Measurements from ENCODE around the gene MTHFD1L.

MTHFD1L gene

DNA sequence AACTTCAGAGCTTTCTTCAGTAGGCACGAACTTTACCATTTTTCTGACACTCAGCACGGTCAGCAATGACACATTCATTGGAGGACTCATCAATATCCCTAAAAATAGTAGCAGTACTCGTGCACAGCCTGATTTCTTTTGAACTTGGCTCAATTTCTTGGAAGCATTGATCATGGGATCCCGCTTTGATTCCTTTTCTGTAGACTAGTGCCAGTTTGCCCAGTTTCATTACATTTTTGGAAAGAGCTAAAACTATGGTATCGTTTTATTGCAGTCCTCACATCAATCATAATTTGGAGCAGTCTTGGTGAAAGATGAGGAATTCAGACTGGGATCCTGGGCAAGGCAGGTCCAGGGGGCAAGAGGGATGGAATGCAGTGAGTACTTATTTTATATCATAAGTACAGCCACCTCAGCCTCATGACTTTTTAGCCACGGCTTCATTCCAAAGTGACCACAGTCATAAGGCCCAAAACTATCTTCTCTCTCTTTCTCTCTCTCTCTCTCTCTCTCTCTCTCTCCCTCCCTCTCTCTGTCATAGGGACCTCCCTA, 203.3 kb downstream of the MTHFD1L start:
- TF ChIP-seq, protein P1, sequence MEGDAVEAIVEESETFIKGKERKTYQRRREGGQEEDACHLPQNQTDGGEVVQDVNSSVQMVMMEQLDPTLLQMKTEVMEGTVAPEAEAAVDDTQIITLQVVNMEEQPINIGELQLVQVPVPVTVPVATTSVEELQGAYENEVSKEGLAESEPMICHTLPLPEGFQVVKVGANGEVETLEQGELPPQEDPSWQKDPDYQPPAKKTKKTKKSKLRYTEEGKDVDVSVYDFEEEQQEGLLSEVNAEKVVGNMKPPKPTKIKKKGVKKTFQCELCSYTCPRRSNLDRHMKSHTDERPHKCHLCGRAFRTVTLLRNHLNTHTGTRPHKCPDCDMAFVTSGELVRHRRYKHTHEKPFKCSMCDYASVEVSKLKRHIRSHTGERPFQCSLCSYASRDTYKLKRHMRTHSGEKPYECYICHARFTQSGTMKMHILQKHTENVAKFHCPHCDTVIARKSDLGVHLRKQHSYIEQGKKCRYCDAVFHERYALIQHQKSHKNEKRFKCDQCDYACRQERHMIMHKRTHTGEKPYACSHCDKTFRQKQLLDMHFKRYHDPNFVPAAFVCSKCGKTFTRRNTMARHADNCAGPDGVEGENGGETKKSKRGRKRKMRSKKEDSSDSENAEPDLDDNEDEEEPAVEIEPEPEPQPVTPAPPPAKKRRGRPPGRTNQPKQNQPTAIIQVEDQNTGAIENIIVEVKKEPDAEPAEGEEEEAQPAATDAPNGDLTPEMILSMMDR (IDR thresholded peaks at IDR 0.05; ENCODE audit: low read depth, low read length, missing control alignments) = no peak
- H3K4me3 ChIP-seq (replicated peaks; ENCODE audit: low read depth, low read length) = no peak overlapping the region
- DNase-seq (ENCODE audit: extremely low read depth, low read depth) = no peak

DNA sequence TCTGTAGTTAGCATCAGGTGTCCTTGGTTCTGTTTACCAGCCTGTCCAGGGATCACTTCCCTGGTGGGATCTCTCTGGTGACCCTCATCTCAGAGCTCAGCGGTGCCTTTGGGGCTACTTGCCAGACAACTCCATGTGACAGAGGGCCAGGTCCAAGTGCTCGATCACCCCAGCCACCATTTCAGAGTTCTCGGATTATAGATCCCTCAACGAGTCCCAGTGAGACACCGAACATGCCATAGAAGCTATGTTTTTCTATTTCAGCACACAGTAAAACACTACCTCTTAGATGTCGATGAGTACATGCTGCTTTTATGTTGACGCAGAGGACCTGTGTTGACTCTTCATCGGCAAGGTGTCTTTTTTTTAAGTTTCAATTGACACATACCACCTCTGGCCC, 204.1 kb downstream of the MTHFD1L start:
- H3K4me3 ChIP-seq (replicated peaks; ENCODE audit: low read depth, low read length) = no peak overlapping the region
- no peak for DNase-seq (ENCODE audit: extremely low read depth, low read depth)
- TF ChIP-seq, protein P1 (IDR thresholded peaks at IDR 0.05; ENCODE audit: low read depth, low read length, missing control alignments) = no peak

DNA sequence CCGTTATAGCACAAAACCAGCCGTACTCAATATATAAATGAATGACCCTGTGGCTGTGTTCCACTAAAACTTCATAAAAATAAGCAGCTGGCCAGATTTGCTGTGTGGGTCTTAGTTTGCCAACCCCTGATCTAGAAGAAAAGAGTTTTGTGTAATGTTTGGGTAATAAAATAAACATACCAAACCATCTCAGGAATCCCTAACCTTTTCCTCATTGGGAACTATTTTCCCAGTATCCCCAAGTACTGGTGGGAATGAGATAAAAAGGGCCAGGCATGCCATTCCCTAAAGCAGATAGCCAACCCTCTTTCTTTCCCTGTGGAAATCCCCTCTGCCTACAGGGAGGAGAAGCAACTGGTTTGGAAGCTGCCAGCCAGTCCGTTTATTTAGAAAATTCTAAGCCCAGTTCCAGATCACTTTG, 205.1 kb downstream of the MTHFD1L start:
- DNase-seq (ENCODE audit: extremely low read depth, low read depth) = no peak
- no peak overlapping the region for H3K4me3 ChIP-seq (replicated peaks; ENCODE audit: low read depth, low read length)
- TF ChIP-seq, protein P1 (IDR thresholded peaks at IDR 0.05; ENCODE audit: low read depth, low read length, missing control alignments) = no peak

DNA sequence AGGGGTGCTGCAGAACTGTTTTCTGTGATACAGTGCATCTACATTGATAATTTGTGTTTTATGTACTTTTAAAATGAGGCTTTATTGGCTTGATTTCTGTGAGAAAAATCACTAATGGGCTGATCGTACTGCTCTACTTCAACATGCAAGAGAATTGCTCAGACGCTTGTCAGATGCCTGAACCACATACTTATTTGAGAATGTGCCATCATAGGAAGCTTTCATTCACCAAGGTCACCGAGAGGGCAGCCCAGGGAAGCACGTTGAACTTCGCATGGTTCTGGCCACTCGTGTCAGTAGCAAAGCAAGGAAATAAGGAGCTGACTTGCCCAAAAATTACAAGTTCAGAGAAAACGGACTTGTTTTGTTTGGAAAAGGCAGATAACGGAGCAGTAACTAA, 205.8 kb downstream of the MTHFD1L start:
- no peak for DNase-seq (ENCODE audit: extremely low read depth, low read depth)
- no peak overlapping the region for H3K4me3 ChIP-seq (replicated peaks; ENCODE audit: low read depth, low read length)
- TF ChIP-seq, protein P1 (IDR thresholded peaks at IDR 0.05; ENCODE audit: low read depth, low read length, missing control alignments) = no peak

DNA sequence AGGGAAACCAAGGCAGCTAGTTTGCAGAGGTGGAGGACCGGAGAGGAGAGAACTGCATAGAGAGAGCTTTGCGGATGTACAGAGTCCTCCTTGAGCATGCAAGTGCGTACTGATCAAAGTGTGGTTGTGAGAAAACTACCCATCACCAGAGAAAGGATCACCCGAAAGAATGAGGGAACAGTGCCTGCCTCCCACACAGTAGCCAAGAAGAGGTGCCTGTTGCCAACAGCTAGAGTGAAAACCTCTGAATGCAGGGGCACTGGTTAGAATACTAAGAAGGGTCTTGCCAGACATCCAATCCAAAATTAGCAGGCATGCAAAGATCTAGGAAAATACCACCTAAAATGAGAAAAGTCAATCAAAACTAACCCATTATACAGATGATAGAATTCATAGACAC, 207.6 kb downstream of the MTHFD1L start:
- DNase-seq (ENCODE audit: extremely low read depth, low read depth) = no peak
- no peak overlapping the region for H3K4me3 ChIP-seq (replicated peaks; ENCODE audit: low read depth, low read length)
- TF ChIP-seq, protein P1 (IDR thresholded peaks at IDR 0.05; ENCODE audit: low read depth, low read length, missing control alignments) = no peak

DNA sequence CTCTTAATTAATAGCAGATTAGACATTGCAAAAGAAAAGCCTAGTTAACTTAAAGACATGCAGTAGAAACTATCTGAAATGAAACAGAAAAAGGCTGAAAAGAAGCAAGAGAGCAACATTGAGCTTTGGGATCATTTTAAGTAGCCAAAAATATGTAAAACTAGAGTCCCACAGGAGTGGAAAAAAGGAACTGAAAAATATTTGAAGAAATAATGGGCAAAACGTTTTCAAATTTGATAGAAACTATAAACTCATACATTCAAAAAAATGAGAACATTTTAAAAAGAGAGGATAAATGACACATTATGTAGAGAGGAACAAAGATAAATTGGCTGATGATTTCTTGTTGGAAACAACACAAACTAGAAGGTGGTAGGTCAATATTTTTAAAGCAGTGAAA, 208.2 kb downstream of the MTHFD1L start:
- H3K4me3 ChIP-seq (replicated peaks; ENCODE audit: low read depth, low read length) = no peak overlapping the region
- no peak for DNase-seq (ENCODE audit: extremely low read depth, low read depth)
- TF ChIP-seq, protein P1 (IDR thresholded peaks at IDR 0.05; ENCODE audit: low read depth, low read length, missing control alignments) = no peak

DNA sequence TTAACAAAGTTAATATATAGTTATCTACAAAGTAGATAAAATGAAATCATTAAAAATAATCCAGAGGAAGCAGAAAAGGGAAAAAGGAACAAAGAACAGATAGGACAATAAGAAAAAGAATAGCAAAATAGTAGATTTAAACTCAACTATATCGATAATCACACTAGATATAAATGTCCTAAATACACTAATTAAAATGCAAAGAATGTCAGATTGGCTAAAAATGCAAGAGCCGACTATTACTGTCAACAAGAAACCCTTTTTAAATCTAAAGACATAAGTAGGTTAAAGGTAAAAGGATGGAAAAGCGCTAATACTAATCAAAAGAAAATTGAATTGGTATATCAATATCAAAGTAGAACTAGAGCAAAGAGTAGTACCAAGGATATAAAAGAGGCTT, 209.5 kb downstream of the MTHFD1L start:
- no peak overlapping the region for H3K4me3 ChIP-seq (replicated peaks; ENCODE audit: low read depth, low read length)
- TF ChIP-seq, protein P1 (IDR thresholded peaks at IDR 0.05; ENCODE audit: low read depth, low read length, missing control alignments) = no peak
- DNase-seq (ENCODE audit: extremely low read depth, low read depth) = no peak
